Endodermal cell (in vitro differentiated cells): ENCODE results near the gene SLC35F1. TPM values are rescaled to one million over a fixed set of nuclear protein-coding genes. Genes with fewer than 3 reads are reported as not detected.
A peak's percentile ranks its signal among the peaks of the same experiment; 100 is the strongest.

Source experiments
- DNase-seq: peaks from one replicate; pipeline ENCODE4 v3.0.0-alpha.2; 2017
- H3K27ac ChIP-seq: 2 replicates; pipeline ENCODE4 v1.5.1; 2013; ENCODE audit warnings: mild to moderate bottlenecking, low read depth, low read length, moderate library complexity
- H3K27me3 ChIP-seq: 2 replicates; pipeline ENCODE4 v1.6.1; 2013; ENCODE audit warnings: mild to moderate bottlenecking, low read length, moderate library complexity; ENCODE audit not compliant: insufficient read depth, control insufficient read depth, poor library complexity, severe bottlenecking
- H3K36me3 ChIP-seq: 2 replicates; pipeline ENCODE4 v1.7.0; 2013; ENCODE audit warnings: mild to moderate bottlenecking, low read length, moderate library complexity; ENCODE audit not compliant: control insufficient read depth, insufficient read depth
- H3K4me1 ChIP-seq: one replicate; pipeline ENCODE4 v1.7.0; 2013; ENCODE audit warnings: low read length; ENCODE audit not compliant: control insufficient read depth, insufficient read depth
- H3K4me3 ChIP-seq: 2 replicates; pipeline ENCODE4 v1.5.1; 2013; ENCODE audit warnings: mild to moderate bottlenecking, low read length, moderate library complexity
- H3K9ac ChIP-seq: 2 replicates; pipeline ENCODE4 v1.6.1; 2013; ENCODE audit warnings: mild to moderate bottlenecking, low read length, moderate library complexity; ENCODE audit not compliant: poor library complexity, severe bottlenecking; ENCODE audit errors: extremely low read depth
- H3K9me3 ChIP-seq: 2 replicates; pipeline ENCODE4 v1.6.1; 2013; ENCODE audit warnings: mild to moderate bottlenecking, low read length, moderate library complexity; ENCODE audit not compliant: control insufficient read depth
- H3K27ac Mint-ChIP-seq: 2 replicates; pipeline ENCODE4 v1.8.0; 2020; ENCODE audit warnings: mixed read lengths
- H3K27me3 Mint-ChIP-seq: 2 replicates; pipeline ENCODE4 v1.8.0; 2021; ENCODE audit warnings: mild to moderate bottlenecking, mixed read lengths; ENCODE audit not compliant: insufficient read depth
- H3K36me3 Mint-ChIP-seq: 2 replicates; pipeline ENCODE4 v1.8.0; 2020; ENCODE audit warnings: low read depth, mixed read lengths
- H3K4me1 Mint-ChIP-seq: 2 replicates; pipeline ENCODE4 v1.8.0; 2020; ENCODE audit warnings: mixed read lengths
- H3K4me3 Mint-ChIP-seq: 2 replicates; pipeline ENCODE4 v1.8.0; 2020; ENCODE audit warnings: mild to moderate bottlenecking, moderate library complexity, mixed read lengths
- H3K9me3 Mint-ChIP-seq: 2 replicates; pipeline ENCODE4 v1.8.0; 2020; ENCODE audit warnings: mild to moderate bottlenecking, mixed read lengths
- CTCF ChIP-seq: fragments of 200-600 bp; sonication (generic); conservative IDR thresholded peaks from 2 replicates; pipeline ENCODE4 v1.5.0; 2021; ENCODE audit warnings: antibody characterized with exemption, mild to moderate bottlenecking
- WGBS, 2 experiments: methylation state at CpG; one replicate each; pipeline versions ENCODE4 v1.1.5 to v1.1.7; 2013; ENCODE audit warnings: missing lambda C conversion rate in 2 of 2, mixed read lengths in 1 of 2; ENCODE audit not compliant: insufficient coverage in 1 of 2, insufficient read length in 1 of 2; 5-methylcytosine and 5-hydroxymethylcytosine counted together
- total RNA-seq, 2 donors: library from RNA; stranded (reverse); fragmentation: NEBNext Ultra II Directional in 1 of 2; extraction: Animal tissue kit (Norgen Biotek cat#: 25700) in 1 of 2; gene quantifications; 2 replicates in 1 of 2; 3 replicates in 1 of 2; pipeline ENCODE4 v1.2.1, GENCODE V29; 2021

The SLC35F1 gene
- total RNA-seq, 2 donors from 2014 or later = 6.7 to 12.8 TPM

GRCh38 chr6:118054082-118054481 is 147.0 kb downstream of the SLC35F1 start:
- 100% methylated on average over 1 of the region's 1 CpG; no CpG with 5 or more reads in 1 of the 2 experiments for WGBS, 2 experiments
- no peak for DNase-seq

GRCh38 chr6:118061666-118062065 is 154.6 kb downstream of the SLC35F1 start:
- peaks cover 12% of the 10 kb centered on the region for H3K4me1 Mint-ChIP-seq
- WGBS, 2 experiments = 91 to 93% methylated on average over 6 to 8 of the region's 8 CpGs

More at GRCh38 chr6:118054082-118054481, 147.0 kb downstream of the SLC35F1 start:
- no peak for TF ChIP-seq CTCF
- Histone ChIP-seq H3K27ac (no peak overlapping the region), H3K4me1 (peaks cover 10% of the 10 kb centered on the region), H3K36me3 (no peaks in the 10 kb centered on the region), H3K9me3 (peaks cover 9% of the 10 kb centered on the region), H3K9ac (no peak overlapping the region), H3K4me3 (peak overlapping the region; percentile 12), H3K27me3 (no peaks in the 10 kb centered on the region)
- no peaks in the 10 kb centered on the region for H3K36me3 Mint-ChIP-seq
- H3K4me1 Mint-ChIP-seq = peaks cover 28% of the 10 kb centered on the region
- no peak overlapping the region for H3K4me3 Mint-ChIP-seq
- H3K9me3 Mint-ChIP-seq = no peaks in the 10 kb centered on the region
- H3K27me3 Mint-ChIP-seq = no peaks in the 10 kb centered on the region
- no peak overlapping the region for H3K27ac Mint-ChIP-seq

GRCh38 chr6:118080547-118080946 is 173.5 kb downstream of the SLC35F1 start:
- DNase-seq = no peak
- WGBS, 2 experiments = 47 to 56% methylated on average over 2 of the region's 2 CpGs
- Histone ChIP-seq H3K4me3 (no peak overlapping the region), H3K4me1 (no peaks in the 10 kb centered on the region), H3K36me3 (no peaks in the 10 kb centered on the region), H3K27me3 (no peaks in the 10 kb centered on the region), H3K9me3 (no peaks in the 10 kb centered on the region), H3K9ac (no peak overlapping the region), H3K27ac (no peak overlapping the region)
- H3K4me3 Mint-ChIP-seq = no peak overlapping the region
- no peaks in the 10 kb centered on the region for H3K9me3 Mint-ChIP-seq
- H3K27ac Mint-ChIP-seq = no peak overlapping the region
- peak; percentile 73 for TF ChIP-seq CTCF
- H3K4me1 Mint-ChIP-seq = no peaks in the 10 kb centered on the region
- no peaks in the 10 kb centered on the region for H3K36me3 Mint-ChIP-seq
- no peaks in the 10 kb centered on the region for H3K27me3 Mint-ChIP-seq

More at GRCh38 chr6:118061666-118062065, 154.6 kb downstream of the SLC35F1 start:
- H3K27ac Mint-ChIP-seq = no peak overlapping the region
- no peaks in the 10 kb centered on the region for H3K36me3 ChIP-seq
- H3K9me3 Mint-ChIP-seq = peaks cover 25% of the 10 kb centered on the region
- no peaks in the 10 kb centered on the region for H3K27me3 Mint-ChIP-seq
- no peak for DNase-seq
- peaks cover 5% of the 10 kb centered on the region for H3K4me1 ChIP-seq
- TF ChIP-seq CTCF = no peak
- peaks cover 2% of the 10 kb centered on the region for H3K36me3 Mint-ChIP-seq
- H3K9me3 ChIP-seq = peaks cover 29% of the 10 kb centered on the region
- no peak overlapping the region for H3K4me3 ChIP-seq
- H3K9ac ChIP-seq = no peak overlapping the region
- H3K4me3 Mint-ChIP-seq = no peak overlapping the region
- no peak overlapping the region for H3K27ac ChIP-seq
- no peaks in the 10 kb centered on the region for H3K27me3 ChIP-seq
